Natural killer cell treated with Interleukin-12 subunit alpha and Interleukin-12 subunit beta and Interleukin-15 and Interleukin-18, amount 100 ng/mL, for 72 hours (primary cell): ENCODE data around the gene FOXR1. TPM values are rescaled to one million over a fixed set of nuclear protein-coding genes. Genes with fewer than 3 reads are reported as not detected.

Experiments used
- ATAC-seq, 2 donors: fragments of 150-1000 bp; cut with Tn5 transposase in 1 of 2; sonication (Bioruptor Pico), chemical (Tn5 transposase) in 1 of 2; 2 replicates each; pipeline ENCODE4 v1.10.0; 2021
- DNase-seq: peaks from one replicate; pipeline ENCODE4 v3.0.0; 2022; ENCODE audit warnings: low spot score
- H3K27ac Mint-ChIP-seq, 2 donors: 1 replicate in 1 of 2; 2 replicates in 1 of 2; pipeline ENCODE4 v1.8.0; 2022; ENCODE audit warnings: mixed read lengths in 2 of 2, mild to moderate bottlenecking in 1 of 2, moderate library complexity in 1 of 2
- H3K27me3 Mint-ChIP-seq, 2 donors: 1 replicate in 1 of 2; 2 replicates in 1 of 2; pipeline ENCODE4 v1.8.0; 2022; ENCODE audit warnings: mixed read lengths in 2 of 2
- H3K36me3 Mint-ChIP-seq: one replicate; pipeline ENCODE4 v1.8.0; 2022; ENCODE audit warnings: mixed read lengths
- H3K4me1 Mint-ChIP-seq, 2 donors: 1 replicate in 1 of 2; 2 replicates in 1 of 2; pipeline ENCODE4 v1.8.0; 2022; ENCODE audit warnings: low read depth in 2 of 2, mixed read lengths in 2 of 2, mild to moderate bottlenecking in 1 of 2
- H3K4me3 Mint-ChIP-seq: one replicate; pipeline ENCODE4 v1.8.0; 2022; ENCODE audit warnings: mixed read lengths
- H3K9me3 Mint-ChIP-seq: 2 replicates; pipeline ENCODE4 v1.8.0; 2022; ENCODE audit warnings: mixed read lengths
- total RNA-seq, 2 donors: library from RNA; stranded (reverse); gene quantifications; one replicate each; pipeline ENCODE4 v1.2.3, GENCODE V29; 2022

FOXR1 gene
- not detected for total RNA-seq

DNA sequence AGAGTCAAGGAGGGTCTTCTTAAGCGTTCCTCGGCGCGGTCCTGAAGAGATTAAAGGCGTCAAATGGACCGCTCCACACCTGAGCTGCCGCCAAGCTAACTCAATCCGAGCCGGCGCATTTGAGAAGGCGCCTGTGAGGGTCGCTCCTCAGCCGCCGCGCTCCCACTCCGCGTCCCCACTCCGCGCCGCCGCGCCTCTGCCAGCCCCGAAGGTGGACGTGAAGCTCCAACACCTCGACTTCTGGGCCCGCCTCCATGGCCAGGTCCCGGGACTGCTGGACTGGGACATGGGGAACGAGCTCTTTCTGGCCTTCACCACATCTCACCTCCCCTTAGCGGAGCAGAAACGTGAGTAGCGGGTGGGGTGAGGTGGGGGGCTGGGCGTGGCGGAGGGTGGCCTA, at the start of gene FOXR1:
TSS of gene FOXR1 (plus strand) at position 116 of the 400 bp plus-strand sequence. CDS start at position 287, 171 bp downstream.
- H3K27ac Mint-ChIP-seq = no peak within 1 kb of the TSS

DNA sequence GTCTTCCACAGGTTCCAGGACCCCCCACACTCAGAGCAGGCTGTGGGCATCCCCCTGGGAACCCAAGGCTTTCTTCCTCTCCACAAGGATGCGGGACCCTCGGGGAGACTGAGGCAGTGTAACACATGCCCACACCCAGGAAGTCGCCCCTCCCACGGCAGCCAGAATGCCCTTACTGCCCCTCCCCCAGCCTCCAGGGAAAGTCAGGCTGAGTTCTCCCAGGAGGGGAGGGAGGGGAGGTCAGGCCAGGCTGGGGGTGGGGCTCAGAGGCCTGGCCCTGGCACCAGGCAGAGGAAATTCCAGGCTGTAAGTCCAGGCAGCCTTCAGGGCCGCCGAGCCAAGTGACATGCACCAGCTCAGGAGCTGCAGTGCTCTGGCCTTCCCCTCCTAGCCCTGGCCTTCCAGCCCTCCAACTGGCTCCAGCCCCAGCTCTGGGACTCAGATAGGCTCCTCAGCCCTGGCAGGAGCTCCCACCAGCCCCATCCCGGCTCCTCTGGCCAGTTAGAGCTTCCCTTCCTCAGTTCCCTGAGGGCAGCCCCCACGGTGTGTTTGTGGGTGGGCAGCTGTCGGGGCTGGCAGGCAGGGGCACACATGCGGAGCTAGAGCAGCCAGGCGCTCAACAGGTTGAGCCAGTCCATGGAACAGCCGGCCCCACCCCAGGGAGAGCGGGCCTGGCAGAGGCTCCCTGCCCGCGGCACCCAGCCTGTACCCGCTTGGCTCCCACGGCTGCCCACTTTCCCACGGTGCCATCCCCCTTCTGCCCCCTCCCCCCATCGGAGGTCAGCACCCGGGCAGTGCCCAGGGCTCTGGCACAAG, 49.4 kb upstream of the FOXR1 start:
- Mint-ChIP-seq H3K36me3 (no peaks in the 10 kb centered on the region), H3K9me3 (no peaks in the 10 kb centered on the region), H3K27ac (peak overlapping the region in 1 of 2 donors; percentile 99), H3K4me3 (peak overlapping the region; percentile 95), H3K27me3 (no peaks in the 10 kb centered on the region), H3K4me1 (peaks cover 61 to 68% of the 10 kb centered on the region in 2 donors)
- no peak for ATAC-seq
- peak; percentile 56 for DNase-seq

More for the DNA sequence above, at the start of gene FOXR1:
- no peaks in the 10 kb centered on the region for H3K36me3 Mint-ChIP-seq
- no peaks in the 10 kb centered on the region for H3K9me3 Mint-ChIP-seq
- DNase-seq (no peak), ATAC-seq (no peak)
- H3K4me1 Mint-ChIP-seq = peaks cover 5 to 6% of the 10 kb centered on the region in 2 donors
- H3K4me3 Mint-ChIP-seq = no peak within 1 kb of the TSS
- H3K27me3 Mint-ChIP-seq = peaks cover 12 to 16% of the 10 kb centered on the region in 2 donors

DNA sequence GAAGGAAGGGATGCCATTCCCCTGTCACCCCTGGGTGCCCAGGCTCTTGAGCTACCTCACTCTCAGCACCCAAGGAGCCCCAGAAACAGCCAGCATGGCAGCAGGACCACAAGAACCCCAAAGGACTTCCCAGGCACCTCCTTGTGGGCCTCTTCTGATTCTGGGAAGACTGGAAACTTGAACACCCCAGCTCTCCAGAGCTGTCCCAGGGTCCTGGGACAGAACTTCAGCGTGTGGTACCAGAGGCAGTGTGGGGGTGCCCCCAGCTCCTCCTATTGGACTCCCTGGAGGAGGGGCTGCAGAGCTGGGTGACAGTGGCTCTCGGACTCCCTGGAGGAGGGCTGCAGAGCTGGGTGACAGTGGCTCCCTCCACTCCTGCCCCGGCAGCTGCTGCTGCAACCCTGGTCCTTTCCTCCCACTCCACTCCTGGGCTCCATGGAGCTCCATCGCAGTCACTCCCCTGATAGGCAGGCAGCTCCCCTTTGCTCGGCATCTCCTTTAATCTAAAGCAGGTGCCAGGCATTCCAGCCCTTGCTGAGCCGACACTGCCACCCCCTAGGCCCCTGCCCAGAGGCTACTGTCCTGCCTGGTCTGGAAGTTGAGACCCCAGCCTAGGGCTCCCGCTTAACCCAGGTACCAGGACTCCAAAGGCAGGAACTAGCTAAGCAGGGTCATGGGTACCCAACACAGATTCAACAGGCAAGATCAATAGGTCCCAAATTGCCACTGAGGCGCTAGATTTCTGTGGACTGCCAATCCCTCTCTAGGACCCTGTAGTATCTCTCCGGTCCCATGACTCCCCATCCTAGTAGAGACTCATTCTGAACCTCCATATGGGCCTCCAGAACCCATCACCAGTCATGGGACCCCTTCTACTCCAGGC, 48.6 kb upstream of the FOXR1 start:
- Mint-ChIP-seq H3K4me1 (peaks cover 61 to 68% of the 10 kb centered on the region in 2 donors), H3K9me3 (no peaks in the 10 kb centered on the region), H3K27me3 (no peaks in the 10 kb centered on the region), H3K4me3 (peak overlapping the region; percentile 95), H3K36me3 (no peaks in the 10 kb centered on the region), H3K27ac (peak overlapping the region; percentile 86 to 96)
- DNase-seq = peak; percentile 59
- no peak for ATAC-seq

GRCh38 chr11:118923721-118924587, 47.6 kb upstream of the FOXR1 start:
- Mint-ChIP-seq H3K27ac (peak overlapping the region; percentile 86 to 96), H3K9me3 (no peaks in the 10 kb centered on the region), H3K27me3 (no peaks in the 10 kb centered on the region), H3K4me1 (peaks cover 64 to 67% of the 10 kb centered on the region in 2 donors), H3K4me3 (peak overlapping the region; percentile 95), H3K36me3 (no peaks in the 10 kb centered on the region)
- ATAC-seq (no peak), DNase-seq (no peak)

DNA sequence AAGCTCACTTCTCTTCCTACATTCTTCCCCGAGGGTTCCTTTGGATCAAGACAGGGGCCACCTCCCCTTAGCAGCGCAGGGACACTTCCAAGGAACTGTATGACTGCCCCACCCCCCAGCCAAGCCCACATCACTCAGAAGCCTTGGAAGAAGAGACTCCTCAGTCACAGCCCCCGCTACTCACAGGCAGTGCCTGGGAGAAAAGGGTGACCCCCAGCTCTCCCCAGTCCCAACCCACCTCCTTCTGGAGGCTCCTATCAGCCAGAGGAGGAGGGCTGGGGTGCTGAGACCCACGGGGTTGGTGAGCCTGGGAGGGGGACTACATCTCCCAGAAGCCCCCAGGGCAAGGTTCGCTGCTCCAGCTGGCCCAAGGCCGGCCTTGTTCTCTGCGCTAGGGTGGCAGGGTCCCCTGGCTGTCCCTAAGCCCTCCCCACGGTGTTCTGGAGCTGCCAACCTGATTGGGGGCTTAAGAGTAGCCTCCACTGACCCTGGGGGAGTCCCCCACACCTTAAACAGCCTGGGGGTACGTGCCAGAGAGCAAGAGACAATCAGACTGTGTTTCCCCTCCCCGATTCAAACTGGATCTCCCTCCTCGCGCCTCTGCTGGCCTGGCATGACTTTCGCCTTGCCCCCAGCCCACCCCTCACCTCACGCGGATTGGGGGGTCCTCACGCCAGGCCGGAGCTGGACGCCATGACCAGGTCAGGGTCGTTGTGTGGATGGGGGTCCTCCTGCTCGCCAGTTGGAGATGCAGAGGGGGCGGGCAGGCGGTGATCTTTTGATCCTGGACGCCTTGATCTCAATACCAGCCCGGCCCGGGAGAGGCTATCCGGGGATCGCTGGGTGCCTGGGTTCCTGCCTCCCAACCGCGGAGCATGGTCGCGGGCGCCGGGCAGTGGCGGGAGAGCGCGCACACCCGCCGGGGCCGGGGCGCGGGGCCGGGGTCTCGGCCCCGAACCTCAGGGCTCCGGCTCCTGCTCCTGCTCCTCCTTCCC, 46.7 kb upstream of the FOXR1 start:
- Mint-ChIP-seq H3K36me3 (no peaks in the 10 kb centered on the region), H3K27me3 (no peaks in the 10 kb centered on the region), H3K9me3 (no peaks in the 10 kb centered on the region), H3K4me1 (peaks cover 59% of the 10 kb centered on the region in 2 donors), H3K4me3 (peak overlapping the region; percentile 95), H3K27ac (peak overlapping the region; percentile 86 to 96)
- no peak for ATAC-seq
- no peak for DNase-seq

DNA sequence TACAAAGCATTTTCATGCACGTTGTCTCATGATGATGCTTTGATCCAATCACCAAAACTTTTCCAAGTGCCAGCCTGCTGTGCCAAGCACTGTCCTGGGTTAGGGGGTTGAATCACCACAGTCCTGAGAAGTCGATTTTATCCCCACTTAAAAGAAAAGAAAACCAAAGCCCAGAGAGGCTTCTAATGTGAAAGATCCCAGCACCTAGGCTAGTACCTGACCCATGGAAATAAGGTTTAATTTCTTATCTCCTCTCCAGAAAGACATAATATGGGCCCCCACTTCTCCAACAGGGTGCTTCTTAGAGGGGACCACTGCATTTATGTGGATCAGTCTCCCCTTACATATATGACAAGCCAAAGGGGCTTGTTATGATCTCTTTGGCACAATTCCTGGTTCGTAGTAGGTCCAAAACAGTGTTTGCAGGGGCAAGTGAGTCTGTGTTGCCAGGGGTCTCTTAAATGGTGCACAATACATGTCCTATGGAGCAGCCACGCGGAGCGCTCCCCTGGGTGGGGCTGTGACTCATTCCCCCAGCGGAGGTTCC, 43.9 kb upstream of the FOXR1 start:
- H3K27me3 Mint-ChIP-seq = no peaks in the 10 kb centered on the region
- H3K27ac Mint-ChIP-seq = peak overlapping the region; percentile 86 to 89
- peak overlapping the region; percentile 95 for H3K4me3 Mint-ChIP-seq
- DNase-seq (no peak), ATAC-seq (no peak)
- peaks cover 56% of the 10 kb centered on the region in 2 donors for H3K4me1 Mint-ChIP-seq
- no peaks in the 10 kb centered on the region for H3K9me3 Mint-ChIP-seq
- H3K36me3 Mint-ChIP-seq = no peaks in the 10 kb centered on the region

DNA sequence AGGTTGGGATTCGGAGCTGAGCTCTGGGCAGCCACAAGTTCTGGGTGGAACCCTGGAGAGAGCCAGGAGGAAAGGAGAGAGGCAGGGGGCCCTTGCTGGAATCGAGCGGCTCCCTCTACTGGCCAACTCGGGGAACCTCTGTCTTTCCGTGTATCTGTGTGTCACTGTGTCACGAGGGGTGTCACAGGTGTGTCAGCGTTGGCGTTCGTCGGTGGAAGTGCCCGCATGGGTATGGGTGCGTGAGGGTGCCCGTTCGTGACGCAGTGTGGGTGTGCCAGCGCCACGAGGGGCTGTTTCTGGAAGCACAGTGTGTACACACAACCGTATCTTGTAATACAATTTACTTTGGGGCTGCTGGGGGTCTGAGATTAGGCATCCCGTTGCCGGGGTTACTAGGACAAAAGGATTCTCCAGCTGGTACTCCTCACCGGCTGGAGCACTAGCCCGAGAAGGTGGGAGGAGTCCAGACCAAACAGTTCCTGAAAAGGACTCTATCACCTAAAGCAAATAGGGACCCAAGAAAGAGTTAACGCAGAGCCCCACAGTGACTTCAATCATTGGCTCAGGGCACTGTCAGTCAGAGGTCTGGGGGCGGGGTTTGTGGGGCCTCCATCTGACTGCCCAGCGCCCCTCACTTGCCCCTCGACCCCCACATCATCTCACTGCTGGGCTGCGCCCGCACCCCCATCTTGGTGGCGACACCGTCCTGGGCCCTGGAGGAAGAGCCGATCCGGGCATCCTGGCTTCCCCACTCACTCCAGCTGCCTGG, 43.3 kb upstream of the FOXR1 start:
- peak overlapping the region; percentile 95 for H3K4me3 Mint-ChIP-seq
- H3K27ac Mint-ChIP-seq = peak overlapping the region; percentile 86 to 89
- H3K9me3 Mint-ChIP-seq = no peaks in the 10 kb centered on the region
- ATAC-seq = peak; percentile 72 to 82
- H3K27me3 Mint-ChIP-seq = no peaks in the 10 kb centered on the region
- peak; percentile 91 for DNase-seq
- no peaks in the 10 kb centered on the region for H3K36me3 Mint-ChIP-seq
- H3K4me1 Mint-ChIP-seq = peaks cover 50 to 52% of the 10 kb centered on the region in 2 donors

GRCh38 chr11:118928870-118929500, 42.6 kb upstream of the FOXR1 start:
- no peaks in the 10 kb centered on the region for H3K36me3 Mint-ChIP-seq
- H3K4me1 Mint-ChIP-seq = peaks cover 43 to 45% of the 10 kb centered on the region in 2 donors
- DNase-seq = no peak
- H3K9me3 Mint-ChIP-seq = no peaks in the 10 kb centered on the region
- H3K4me3 Mint-ChIP-seq = peak overlapping the region; percentile 95
- ATAC-seq = peak; percentile 3 to 25
- peak overlapping the region; percentile 86 to 89 for H3K27ac Mint-ChIP-seq
- H3K27me3 Mint-ChIP-seq = no peaks in the 10 kb centered on the region

DNA sequence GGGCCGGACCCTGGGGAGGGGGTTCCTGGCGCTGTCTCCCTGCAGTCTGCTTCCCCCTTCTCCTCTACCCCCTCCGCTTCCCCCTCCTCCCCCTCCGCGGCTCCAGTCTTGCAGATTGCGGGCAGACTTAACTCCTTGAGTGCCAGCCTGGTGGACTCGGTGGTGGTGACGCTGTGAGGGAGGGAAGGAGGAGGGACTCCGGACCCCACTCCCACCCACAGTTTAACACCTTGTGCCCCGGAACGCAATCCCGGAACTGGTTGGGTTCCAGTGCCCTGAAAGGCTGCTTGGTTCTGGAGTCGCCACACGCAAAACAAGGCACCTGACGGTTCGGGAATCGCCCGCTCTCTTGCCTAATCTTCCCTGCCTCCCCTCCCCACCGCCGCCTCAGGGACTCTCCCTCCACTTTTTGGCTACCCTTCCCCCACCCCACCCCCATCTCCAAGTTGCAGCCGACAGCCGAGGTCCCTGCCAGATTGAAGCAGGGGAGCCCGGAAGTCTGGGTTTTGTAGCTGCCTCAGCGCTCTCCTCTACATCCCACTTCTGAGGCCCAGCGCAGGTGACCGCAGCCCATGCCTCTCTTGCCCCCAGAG, 42.0 kb upstream of the FOXR1 start:
- no peaks in the 10 kb centered on the region for H3K36me3 Mint-ChIP-seq
- H3K4me1 Mint-ChIP-seq = peaks cover 38% of the 10 kb centered on the region in 2 donors
- DNase-seq (no peak), ATAC-seq (peak; percentile 21 to 52)
- H3K9me3 Mint-ChIP-seq = no peaks in the 10 kb centered on the region
- peak overlapping the region; percentile 67 to 89 for H3K27ac Mint-ChIP-seq
- H3K27me3 Mint-ChIP-seq = no peaks in the 10 kb centered on the region
- H3K4me3 Mint-ChIP-seq = peak overlapping the region; percentile 77

DNA sequence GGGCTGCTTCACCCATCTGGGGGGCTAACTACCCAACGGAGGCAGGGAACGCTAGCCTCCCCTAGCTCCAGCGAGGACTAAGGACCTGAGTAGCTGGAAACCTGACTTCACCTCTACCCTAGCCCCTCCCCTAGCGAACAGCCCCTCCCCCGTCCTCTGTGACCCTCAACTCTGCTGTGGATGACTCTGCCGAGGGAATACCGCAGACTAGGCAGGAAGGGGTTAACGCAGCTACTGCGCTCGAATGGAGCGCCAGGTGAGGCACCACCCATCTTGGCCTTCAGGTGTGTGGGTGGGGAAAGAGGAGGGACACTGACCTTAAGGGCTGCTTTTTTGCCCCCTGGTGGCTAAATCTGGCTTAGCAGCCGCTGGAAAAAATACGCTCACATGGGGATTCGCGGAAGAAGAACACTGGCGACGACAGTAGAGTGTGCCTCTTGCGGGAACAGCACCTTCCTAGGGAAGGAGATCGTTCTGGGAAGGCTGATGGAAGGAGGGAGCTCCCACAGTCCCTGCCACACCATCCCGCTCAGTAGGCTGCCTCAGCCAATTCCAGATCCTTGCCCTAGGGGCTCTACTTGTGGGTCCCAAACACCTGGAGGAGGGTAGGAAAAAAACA, 41.4 kb upstream of the FOXR1 start:
- peak; percentile 7 to 34 for ATAC-seq
- no peaks in the 10 kb centered on the region for H3K36me3 Mint-ChIP-seq
- peak overlapping the region; percentile 77 for H3K4me3 Mint-ChIP-seq
- no peaks in the 10 kb centered on the region for H3K27me3 Mint-ChIP-seq
- peak overlapping the region; percentile 67 to 89 for H3K27ac Mint-ChIP-seq
- peak; percentile 80 for DNase-seq
- H3K4me1 Mint-ChIP-seq = peaks cover 38% of the 10 kb centered on the region in 2 donors
- H3K9me3 Mint-ChIP-seq = no peaks in the 10 kb centered on the region
